Measurements from ENCODE around the gene FOXN3.

DNA sequence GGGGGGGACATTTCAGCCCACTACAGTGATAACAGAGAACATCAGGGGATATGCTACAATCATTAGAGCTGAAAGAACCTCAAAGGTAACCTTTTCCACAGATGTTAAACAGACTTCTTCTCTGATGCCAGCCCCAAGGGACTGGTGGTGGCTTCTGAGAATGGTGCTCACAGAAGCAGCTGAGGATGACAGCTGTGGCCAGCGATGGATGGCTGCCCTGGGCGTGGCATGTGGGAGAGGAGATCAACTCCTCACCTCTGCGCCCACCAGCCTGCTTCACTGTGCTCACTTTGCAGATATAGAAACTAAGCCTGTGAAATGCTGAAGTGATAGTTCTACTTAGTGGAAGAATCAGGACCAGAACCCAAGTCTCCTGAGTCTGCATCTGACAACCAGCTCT lies 33.0 kb downstream of the FOXN3 start:
- TF ChIP-seq, protein P1, sequence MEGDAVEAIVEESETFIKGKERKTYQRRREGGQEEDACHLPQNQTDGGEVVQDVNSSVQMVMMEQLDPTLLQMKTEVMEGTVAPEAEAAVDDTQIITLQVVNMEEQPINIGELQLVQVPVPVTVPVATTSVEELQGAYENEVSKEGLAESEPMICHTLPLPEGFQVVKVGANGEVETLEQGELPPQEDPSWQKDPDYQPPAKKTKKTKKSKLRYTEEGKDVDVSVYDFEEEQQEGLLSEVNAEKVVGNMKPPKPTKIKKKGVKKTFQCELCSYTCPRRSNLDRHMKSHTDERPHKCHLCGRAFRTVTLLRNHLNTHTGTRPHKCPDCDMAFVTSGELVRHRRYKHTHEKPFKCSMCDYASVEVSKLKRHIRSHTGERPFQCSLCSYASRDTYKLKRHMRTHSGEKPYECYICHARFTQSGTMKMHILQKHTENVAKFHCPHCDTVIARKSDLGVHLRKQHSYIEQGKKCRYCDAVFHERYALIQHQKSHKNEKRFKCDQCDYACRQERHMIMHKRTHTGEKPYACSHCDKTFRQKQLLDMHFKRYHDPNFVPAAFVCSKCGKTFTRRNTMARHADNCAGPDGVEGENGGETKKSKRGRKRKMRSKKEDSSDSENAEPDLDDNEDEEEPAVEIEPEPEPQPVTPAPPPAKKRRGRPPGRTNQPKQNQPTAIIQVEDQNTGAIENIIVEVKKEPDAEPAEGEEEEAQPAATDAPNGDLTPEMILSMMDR (IDR thresholded peaks at IDR 0.05; ENCODE audit: insufficient read depth, low read length) = no peak
- TF ChIP-seq, protein P2, sequence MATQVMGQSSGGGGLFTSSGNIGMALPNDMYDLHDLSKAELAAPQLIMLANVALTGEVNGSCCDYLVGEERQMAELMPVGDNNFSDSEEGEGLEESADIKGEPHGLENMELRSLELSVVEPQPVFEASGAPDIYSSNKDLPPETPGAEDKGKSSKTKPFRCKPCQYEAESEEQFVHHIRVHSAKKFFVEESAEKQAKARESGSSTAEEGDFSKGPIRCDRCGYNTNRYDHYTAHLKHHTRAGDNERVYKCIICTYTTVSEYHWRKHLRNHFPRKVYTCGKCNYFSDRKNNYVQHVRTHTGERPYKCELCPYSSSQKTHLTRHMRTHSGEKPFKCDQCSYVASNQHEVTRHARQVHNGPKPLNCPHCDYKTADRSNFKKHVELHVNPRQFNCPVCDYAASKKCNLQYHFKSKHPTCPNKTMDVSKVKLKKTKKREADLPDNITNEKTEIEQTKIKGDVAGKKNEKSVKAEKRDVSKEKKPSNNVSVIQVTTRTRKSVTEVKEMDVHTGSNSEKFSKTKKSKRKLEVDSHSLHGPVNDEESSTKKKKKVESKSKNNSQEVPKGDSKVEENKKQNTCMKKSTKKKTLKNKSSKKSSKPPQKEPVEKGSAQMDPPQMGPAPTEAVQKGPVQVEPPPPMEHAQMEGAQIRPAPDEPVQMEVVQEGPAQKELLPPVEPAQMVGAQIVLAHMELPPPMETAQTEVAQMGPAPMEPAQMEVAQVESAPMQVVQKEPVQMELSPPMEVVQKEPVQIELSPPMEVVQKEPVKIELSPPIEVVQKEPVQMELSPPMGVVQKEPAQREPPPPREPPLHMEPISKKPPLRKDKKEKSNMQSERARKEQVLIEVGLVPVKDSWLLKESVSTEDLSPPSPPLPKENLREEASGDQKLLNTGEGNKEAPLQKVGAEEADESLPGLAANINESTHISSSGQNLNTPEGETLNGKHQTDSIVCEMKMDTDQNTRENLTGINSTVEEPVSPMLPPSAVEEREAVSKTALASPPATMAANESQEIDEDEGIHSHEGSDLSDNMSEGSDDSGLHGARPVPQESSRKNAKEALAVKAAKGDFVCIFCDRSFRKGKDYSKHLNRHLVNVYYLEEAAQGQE (IDR thresholded peaks at IDR 0.05; ENCODE audit: insufficient replicate concordance, low read depth) = no peak

Data from HL-60 (cell line).